RWPE1 (cell line): ENCODE data around the gene EPHA10.
"Not testable (repeated sequence)": the region's sequence is repeated elsewhere in the genome, so short reads cannot be mapped to it uniquely, and the experiment has no call there.

Experiments
- CTCF ChIA-PET: fragments of 350-600 bp; sonication (Branson Sonifier 250); formaldehyde crosslinking; extraction: SDS; loops from one replicate; lab custom pipeline; 2021; lab: Yijun Ruan, JAX
- POLR2A ChIA-PET: fragments of 400-600 bp; formaldehyde crosslinking; extraction: SDS; loops from one replicate; lab custom pipeline; 2020; ENCODE audit warnings: antibody characterized with exemption; ENCODE audit not compliant: low non-redundant PET; lab: Yijun Ruan, JAX
- DNase-seq: peaks from one replicate; pipeline ENCODE4 v3.0.0; 2012; ENCODE audit warnings: low spot score
- H3K27ac ChIP-seq: fragments of 450-650 bp; 2 replicates; pipeline ENCODE4 v1.5.1; 2017
- TF ChIP-seq, protein P1 (sequence below): fragments of 450-650 bp; conservative IDR thresholded peaks from 2 replicates; pipeline ENCODE4 v1.5.1; 2017; ENCODE audit warnings: low read depth, mild to moderate bottlenecking

The EPHA10 gene

DNA sequence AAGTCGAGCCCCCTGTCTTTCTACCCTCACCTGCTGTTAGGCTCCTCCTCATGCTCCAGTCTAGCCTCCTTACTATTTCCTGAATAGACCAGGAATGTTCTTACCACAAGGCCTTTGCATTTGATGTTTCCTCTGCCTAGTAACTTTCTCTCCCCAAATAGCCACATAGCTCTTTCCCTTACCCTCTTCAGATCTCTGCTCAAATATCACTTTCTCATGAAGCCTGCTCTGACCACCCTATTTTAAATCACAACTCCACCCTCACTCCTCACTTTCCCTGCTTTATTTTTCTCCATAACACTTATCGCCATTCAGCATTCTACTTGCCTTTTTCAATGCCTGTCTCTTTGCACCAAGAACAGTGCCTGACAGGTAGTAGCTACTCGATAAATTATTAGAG lies 79.2 kb downstream of the EPHA10 start:
- CTCF ChIA-PET, result interaction anchor here (0.6 kb wide), 2 partner anchors 236 to 955 kb away, joined by 4 to 5 read pairs; no protein-coding TSS in a partner anchor

DNA sequence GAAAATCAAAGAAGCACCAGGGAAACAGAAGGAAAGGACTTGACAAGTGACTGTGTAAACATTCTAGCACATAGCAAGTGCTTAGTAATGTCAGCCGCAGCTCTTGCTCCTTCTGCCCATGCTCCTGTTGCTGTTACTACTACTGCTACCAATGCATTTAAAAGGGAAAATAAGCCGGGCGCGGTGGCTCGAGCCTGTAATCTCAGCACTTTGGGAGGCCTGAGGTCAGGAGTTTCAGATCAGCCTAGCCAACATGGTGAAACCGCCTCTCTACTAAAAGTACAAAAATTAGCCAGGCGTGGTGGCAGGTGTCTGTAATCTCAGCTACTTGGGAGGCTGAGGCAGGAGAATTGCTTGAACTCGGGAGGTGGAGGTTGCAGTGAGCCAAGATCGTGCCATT lies 80.7 kb downstream of the EPHA10 start:
- H3K27ac ChIP-seq, DNase-seq, POLR2A ChIA-PET: not testable (repeated sequence)
- CTCF ChIA-PET, result interaction anchor here (0.5 to 2.5 kb wide), 4 partner anchors 81 to 1743 kb away, joined by 3 to 17 read pairs (median 6); no protein-coding TSS in a partner anchor

More for the DNA sequence above, 79.2 kb downstream of the EPHA10 start:
- TF ChIP-seq, protein P1, sequence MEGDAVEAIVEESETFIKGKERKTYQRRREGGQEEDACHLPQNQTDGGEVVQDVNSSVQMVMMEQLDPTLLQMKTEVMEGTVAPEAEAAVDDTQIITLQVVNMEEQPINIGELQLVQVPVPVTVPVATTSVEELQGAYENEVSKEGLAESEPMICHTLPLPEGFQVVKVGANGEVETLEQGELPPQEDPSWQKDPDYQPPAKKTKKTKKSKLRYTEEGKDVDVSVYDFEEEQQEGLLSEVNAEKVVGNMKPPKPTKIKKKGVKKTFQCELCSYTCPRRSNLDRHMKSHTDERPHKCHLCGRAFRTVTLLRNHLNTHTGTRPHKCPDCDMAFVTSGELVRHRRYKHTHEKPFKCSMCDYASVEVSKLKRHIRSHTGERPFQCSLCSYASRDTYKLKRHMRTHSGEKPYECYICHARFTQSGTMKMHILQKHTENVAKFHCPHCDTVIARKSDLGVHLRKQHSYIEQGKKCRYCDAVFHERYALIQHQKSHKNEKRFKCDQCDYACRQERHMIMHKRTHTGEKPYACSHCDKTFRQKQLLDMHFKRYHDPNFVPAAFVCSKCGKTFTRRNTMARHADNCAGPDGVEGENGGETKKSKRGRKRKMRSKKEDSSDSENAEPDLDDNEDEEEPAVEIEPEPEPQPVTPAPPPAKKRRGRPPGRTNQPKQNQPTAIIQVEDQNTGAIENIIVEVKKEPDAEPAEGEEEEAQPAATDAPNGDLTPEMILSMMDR, result no peak
- H3K27ac ChIP-seq, result no peak overlapping the region
- DNase-seq, result no peak
- POLR2A ChIA-PET, result no interaction called here

DNA sequence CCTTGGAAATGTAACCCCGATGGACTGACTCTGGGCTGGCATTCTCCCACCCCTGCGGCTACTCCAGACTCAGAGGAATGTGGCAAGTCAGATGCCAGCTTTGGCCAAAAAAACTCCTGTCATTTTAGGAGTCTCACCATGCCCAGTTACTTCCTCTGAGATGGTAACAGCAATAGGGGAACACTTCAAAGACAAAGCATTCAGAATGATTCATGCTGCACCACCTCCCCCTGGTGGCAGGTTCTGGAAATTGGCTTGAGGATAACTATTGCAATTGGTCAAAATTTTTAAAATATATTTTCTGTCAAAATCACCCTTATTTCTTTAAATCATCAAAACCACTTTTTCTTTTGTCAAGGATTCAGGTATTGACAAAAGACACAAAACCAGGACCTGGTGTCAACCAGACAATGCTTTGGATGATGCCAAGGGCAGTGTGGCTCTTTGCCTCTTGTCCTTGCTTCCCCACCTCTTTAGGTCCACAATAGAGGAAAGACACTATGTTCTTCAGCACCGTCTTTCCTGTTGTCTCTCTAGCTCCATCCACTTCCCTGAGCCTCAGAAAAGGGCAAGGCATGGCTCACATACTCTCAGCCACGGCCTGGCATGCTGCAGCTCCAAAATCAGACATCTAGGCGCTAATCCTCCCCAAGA lies 82.5 kb downstream of the EPHA10 start:
- TF ChIP-seq, protein P1, result peak; percentile 84
- DNase-seq, result peak; percentile 59
- H3K27ac ChIP-seq, result 0 out of 2 replicates have a peak overlapping the region, but pooled peaks have one; percentile 36
- POLR2A ChIA-PET, result no interaction called here
- CTCF ChIA-PET, result interaction anchor here (0.6 to 2.5 kb wide), 13 partner anchors 76 to 1166 kb away, joined by 3 to 17 read pairs (median 3); no protein-coding TSS in a partner anchor

DNA sequence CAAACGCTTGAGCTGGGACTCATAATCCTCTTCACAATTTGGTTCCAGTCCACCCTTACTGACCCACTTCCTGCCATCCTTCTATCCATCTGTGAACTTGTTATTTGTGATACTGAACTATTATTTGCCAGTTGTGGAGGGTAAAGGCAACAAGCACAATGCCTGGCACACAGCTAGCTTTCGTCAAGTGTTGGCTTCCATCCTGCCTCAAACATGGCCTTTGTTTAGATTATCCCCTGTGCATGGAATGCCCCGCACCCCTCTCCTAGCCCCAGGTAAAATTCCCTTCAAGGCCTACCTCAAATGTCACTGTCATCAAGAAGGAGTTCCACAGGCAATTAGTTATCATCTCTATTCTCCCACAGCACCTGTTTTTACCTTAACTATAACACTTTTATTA lies 84.0 kb downstream of the EPHA10 start:
- CTCF ChIA-PET, result interaction anchor here (0.6 kb wide), 1 partner anchor 151 kb away, joined by 3 read pairs; no protein-coding TSS in a partner anchor
- no peak for DNase-seq
- POLR2A ChIA-PET, result no interaction called here
- TF ChIP-seq, protein P1, result no peak
- H3K27ac ChIP-seq, result no peak overlapping the region

DNA sequence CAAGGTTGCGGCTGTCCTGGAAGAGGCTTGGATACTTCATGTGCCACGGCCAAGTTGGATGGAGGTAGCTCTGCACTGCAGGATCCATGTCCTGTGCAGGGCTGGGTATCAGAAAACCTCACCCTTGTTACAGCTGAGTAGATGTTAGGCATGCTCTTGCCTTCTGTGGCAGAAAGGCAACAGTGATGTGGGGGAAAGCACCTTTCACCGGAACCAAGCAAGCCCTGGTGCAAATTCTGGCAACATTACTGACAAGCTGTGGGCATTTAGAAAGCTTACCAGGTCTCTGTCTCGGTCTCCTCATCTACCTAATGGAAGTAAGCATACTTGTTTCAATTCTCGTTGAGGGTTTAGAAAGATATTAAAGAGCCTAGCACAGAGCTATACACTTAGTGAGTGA lies 87.1 kb downstream of the EPHA10 start:
- ChIA-PET CTCF (no interaction called here), POLR2A (no interaction called here)
- TF ChIP-seq, protein P1, result no peak
- DNase-seq, result no peak
- H3K27ac ChIP-seq, result no peak overlapping the region

DNA sequence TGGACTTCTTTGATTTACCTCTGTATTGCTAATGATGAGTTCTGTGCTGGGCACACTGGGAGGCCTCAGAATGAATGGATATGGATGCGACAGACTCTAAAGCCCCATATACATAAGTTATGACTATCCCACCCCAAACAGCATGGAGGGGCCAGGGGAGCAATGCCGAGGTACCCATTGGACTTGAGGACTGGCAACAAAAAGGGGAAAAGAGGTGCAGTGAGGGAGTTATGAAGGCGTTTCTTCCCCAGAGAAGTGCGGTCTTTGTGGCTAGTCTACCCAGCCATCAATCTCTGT lies 87.8 kb downstream of the EPHA10 start:
- POLR2A ChIA-PET, result no interaction called here
- DNase-seq, result no peak
- CTCF ChIA-PET, result no interaction called here
- H3K27ac ChIP-seq, result no peak overlapping the region
- TF ChIP-seq, protein P1, result no peak
